Stimulated activated CD8-positive, alpha-beta memory T cell treated with anti-CD3 and anti-CD28 coated beads, Interleukin-7, amount 100 ng/mL, for 48 hours (primary cell): ENCODE measurements around the gene LEUTX.
A peak's percentile ranks its signal among the peaks of the same experiment; 100 is the strongest.

Source experiments
- DNase-seq, 2 donors: peaks; one replicate each; pipeline ENCODE4 v3.0.0-alpha.2; 2020; ENCODE audit warnings: low read depth in 1 of 2; ENCODE audit errors: extremely low read depth in 1 of 2

Gene LEUTX

DNA sequence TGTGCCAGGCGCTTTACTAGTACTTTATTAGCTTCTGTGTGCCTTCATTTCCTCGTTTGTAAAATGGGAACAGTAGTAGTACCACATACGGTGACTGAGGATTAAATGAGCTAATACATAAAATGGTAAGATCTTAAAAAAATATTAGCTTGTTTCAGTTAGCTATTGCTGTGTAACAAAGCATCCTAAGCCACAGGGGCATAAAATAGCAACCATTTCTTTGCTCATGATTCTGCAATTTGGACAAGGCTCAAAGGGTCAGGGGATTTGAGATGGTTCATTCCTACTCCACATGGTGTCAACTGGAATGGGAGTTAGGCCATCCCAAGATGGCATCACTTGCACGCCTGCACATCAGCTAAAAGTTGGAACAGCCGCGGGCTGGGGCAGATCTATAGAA lies 42.0 kb downstream of the LEUTX start:
- DNase-seq, result no peak

DNA sequence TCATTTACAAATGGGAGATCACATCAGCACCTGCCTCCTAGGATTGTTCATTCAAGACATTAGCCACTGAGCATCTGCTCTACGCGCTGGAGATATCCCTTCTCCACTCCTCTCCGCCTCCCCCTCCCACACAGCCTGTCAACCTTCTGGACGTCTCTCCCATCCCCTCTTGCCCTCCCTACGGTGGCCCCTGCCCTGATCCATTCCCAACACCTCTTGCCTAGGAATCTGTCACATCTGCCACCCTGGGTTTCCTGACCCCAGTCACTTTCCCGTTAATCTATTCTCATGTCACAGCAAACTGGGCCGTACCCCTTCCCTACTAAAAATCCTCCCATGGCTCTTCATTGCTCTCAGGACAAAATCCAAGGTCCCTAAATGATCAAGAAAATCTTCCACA lies 45.0 kb downstream of the LEUTX start:
- no peak for DNase-seq

DNA sequence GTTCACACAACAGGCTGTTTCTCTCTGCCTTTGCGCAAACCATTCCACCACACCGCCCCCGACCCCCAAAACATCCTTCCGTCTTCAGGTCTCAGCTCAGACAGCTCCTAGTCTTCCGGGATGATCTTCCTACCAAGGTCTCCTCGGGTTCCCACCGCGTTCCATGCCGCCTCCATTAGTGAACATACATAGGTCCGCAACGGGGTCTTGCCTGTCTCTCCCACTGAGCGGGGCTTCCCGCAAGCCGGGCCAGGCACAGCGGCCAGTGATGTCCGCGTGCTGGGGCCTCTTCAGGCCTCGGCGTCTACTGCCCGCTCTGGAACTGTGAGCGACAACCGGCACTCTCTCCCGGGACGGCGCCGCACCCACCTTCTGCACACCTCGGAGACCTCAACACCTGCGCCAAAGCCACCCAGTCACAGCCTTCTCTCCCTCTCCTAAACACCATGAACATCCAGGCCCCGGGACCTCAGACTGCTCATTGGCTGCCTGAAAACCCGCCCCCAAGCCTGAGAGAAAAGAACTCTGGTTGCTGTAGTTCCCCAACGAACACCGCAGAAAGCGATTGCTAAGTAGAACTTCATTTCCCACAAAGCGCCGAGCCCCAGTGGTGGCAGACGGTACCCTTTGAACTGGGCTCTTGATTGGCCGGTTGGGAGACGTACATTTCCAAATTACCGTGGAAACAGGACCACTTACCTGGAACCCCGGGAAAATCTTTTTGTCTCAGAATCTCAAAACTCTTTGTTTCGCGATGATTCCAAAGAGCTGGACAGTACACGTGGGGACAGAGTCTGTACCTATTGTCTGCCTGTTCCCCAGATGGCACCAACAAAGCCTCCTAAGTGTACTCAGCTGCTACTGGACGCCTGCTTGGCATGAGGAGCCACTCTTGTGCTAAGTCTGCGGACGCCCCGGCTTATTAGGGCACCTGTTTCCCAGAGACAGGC lies 45.8 kb downstream of the LEUTX start:
- DNase-seq, result peak; percentile 58 to 86

DNA sequence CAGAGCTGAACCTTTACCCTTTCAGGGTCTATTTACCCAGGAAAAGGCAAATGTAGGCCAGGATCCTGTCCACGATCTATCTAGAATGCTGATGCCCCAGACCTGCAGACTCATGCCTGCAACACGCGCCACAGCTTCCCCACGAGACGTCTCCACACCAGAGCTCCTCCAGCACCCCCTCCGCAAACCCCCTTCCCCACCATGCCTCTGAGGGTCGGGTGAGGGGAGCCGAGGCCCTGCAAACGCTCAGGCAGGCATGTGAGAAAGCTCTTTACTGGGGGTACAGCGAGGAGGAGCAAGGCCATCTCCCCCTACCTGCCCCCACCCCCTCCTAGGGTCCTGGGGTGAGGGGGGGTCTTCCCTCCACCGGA lies 46.4 kb downstream of the LEUTX start:
- no peak for DNase-seq

DNA sequence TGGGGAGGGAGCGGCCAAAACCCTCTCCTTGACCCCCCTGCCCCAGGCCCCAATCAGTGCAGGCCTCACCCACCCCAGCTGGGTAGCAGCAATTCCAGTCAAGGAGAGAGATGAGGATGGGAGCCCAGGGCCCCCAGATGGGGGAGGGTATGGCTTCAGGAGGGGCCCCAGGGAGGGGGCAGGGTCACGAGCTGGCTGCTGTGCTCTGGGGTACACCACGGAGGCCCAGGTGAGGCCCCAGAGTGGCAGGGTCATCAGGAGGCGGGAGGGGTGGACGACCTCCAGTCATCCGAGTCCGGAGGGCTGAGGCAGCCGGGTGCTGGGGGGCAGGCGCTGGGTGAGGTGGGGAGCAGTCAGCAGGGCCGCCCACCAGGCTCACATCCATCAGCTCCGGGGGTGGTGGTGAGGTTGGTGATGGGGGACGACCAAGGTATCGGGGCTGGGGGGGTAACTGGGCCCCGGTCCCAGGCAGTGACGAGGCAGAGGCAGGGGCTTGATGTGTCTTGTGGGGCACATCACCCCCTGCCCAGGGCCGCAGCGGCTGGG lies 47.0 kb downstream of the LEUTX start:
- no peak for DNase-seq

DNA sequence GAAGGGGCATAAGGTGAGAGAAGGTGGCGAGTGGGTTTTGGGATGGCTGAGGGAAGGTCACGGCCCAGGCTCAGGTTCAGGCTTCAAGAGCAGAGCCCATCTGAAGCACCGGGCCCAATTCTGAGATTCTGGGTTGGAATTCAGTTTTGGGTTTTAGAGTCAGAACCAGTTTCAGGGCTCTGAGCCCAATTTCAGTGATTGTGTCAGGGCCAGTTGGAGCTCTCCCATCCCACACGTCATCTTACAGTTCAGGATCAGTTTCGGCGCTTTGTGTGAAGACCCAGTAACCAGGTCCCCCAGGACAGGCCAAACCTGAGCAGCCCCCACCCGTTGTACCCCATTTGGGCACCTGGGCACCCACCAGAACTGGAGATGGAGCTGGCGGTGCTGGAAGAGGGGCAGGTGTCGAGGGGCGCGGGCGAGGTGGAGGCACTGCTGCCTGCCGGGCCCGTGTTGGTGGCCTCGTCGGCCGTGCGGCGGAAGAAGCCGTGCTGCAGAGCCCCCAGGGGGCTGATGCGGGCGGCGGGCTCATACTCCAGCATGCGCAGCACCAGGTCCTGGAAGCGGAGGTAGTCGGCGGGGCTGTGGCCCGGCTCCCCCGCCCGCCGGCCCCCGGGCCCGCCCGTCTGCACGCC lies 47.8 kb downstream of the LEUTX start:
- no peak for DNase-seq

DNA sequence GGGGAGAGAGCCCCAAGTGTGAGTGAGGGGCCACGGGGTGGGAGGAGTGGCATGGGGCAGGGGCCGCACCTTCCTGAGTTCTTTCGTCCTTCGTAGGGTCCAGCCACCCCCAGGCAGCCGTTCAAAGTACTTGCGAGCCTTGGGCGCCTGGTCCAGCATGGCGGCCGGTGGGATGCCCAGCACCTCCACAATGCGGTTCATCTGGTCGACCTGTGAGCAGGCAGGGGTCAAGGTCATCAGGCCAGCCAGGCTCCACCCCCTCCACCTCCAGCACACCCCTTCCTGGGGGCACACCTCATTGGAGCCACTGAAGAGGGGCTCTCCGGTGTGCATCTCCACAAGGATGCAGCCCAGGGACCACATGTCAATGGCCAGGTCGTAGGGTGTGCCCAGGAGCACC lies 48.6 kb downstream of the LEUTX start:
- no peak for DNase-seq

DNA sequence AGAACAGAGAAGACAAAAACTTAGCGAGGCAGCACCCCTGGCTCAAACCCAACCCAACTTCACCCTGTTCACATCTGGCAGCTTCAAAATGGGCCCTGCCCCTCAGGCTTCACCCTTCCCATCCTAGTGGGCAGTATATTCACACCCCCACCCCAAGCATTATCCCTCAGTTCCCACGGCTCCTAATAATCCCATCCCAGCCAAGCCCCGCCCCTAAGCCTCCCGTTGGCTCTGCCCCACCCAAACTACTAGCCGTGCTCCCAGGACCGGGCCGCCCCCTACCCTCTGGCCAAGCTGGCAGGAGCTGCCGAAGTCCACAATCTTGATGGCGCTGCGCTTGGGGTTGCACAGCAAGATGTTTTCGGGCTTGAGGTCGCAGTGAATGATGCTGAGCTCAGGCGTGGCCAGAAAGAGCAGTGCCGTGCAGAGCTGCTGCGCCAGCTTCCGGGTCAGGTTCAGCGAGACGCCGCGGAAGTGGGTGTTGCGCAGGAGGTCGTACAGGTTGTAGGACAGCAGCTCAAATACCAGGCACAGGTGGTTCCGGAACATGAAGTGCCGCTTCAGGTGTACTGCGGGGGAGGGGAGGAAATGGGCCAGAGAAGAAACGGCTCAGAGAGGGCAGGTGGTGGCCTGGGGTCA lies 49.5 kb downstream of the LEUTX start:
- DNase-seq, result no peak

DNA sequence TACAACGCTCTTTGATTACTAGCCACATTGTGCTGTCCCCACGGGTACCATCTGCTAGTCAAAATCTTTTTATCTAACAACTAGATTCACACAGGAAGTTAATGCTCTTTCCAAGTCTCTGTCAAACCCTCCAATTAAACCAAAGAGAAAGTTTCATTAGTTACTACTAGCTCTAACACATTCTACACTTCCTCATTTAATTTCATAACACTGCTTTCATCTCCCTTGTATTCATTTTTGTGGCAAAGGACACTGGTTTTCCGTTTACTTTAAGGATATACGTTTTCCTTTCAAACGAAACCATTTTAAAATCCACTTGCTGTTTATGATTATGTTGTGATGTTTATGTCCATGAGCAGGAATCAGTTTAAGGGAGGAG lies 50.0 kb downstream of the LEUTX start:
- no peak for DNase-seq

DNA sequence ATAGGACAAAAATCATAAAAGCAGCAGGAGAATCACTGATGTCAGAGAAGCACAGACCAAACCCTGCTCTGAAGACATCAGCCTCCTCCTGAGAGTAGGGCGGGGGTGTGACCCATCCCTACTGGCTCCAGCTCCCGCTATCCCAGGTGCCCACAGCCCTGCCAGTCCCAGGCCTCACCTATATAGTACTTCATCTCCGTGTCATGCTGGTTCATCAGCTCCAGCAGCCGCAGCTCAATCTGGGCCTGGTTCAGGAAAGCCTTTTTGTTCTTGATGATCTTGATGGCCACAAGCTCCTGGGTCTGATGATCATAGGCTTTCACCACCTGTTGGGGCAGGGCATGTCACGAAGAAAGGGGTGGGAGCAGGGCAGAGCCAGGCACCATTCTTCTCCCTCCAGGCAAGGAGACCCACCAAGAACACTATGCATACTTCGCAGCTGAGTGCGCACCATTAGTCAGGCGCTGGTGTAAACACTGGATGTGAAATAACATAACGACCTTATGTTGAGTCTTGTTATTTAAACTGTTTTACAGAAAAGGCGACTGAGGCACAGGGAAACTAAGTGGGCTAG lies 51.1 kb downstream of the LEUTX start:
- DNase-seq, result no peak

DNA sequence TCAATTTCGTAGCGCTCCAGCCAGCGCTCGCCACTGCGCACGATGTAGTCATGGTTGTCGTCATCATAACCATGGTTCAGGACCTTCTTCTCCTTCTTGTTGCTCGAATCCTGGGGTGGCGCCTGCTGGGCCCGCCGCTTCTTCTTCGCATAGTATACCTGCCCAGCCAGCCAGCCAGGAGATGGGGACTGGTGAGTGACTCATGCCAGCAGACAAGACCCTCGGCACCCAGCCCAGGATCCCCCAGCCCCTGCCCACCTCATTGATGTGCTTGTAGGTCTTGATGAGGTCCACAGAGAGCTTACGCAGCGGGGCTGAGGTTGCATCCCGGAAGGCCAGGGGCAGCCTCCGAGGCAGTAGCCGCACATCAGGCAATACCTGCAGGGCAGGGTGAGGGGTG lies 51.8 kb downstream of the LEUTX start:
- no peak for DNase-seq

DNA sequence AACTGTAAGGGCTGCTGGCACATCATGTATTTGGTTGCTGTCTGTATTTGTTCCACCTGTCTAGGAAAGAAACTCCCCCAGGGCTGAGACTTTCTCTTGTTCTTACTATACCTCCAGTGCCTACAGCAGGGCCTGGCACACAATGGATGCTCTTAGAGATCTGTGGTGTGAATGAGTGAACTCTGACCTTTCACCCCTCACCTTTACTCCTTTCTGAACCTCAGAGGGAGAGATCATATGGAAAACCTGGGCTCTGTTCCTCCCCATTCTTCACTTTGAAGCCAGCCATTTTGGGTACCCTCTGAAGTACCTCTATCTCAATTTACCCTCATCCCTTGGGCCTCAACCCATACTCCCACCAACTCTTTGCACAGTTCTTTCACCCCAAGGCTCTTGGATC lies 52.2 kb downstream of the LEUTX start:
- no peak for DNase-seq

DNA sequence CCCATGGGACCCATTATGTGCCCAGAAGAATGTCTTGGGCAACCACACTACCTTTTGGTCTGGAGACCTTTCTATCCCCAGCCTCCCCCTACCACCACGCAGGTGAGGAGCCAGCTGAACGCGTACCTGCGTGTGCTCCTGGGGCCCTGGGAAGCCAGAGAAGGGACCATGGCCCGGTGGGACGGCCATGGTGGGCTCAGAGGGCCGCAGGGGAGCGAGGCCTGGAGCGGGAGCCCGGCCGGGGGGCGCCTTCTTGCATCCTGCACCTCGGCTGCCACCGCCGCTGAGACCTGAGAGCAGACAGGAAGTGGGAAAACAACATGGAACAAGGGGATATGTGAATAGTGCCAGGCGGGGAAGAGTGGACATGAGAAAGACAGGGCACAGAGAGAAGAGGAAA lies 53.0 kb downstream of the LEUTX start:
- no peak for DNase-seq

DNA sequence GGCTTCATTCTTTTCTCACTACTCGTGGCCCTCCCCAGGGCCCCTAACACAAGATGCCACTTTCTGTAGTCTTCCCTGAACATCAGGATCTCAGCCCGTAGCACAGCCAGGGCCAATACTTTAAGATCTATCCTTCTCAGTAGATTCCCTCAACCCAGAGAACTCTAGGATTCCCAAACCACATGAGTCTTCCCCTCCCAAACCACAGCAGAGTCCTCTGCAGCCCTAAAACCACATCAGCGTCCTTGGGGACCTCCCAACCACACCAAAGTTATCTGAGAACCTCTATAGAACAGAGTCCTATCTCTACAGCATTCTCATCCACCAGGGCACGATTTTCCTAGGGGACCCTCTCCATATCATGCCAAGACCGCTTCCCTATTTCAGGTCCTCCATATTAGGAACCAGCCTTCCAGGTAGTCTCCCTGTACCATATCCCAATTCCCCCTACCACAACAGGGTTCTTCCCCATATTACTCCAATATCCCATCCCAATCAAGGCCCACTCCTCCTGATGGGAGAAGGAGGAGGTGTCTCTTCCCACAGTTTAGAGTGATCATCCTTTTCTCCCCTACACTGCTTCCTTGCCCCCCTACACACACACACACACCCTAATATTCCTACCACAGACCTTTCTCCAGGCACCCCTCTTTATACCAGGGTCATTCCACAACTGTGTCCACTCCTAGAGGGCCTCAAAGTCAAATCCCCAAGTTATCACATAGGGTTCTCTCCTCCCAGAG lies 53.9 kb downstream of the LEUTX start:
- DNase-seq, result no peak

DNA sequence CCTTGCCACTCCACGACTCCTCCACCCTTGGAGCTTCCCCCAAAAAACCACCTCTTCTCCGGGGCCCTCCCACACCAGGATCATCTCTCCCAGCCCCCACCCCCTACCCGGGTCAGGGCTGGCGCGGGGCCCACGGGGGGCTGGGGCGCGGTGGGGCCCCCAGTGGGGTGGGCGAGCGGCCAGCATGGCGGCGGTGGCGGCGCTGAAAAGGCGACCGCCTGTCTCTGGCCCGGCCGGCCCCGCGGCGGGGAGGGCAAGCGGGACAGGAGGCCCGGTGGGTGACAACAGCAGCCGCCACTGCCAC lies 54.5 kb downstream of the LEUTX start:
- no peak for DNase-seq

DNA sequence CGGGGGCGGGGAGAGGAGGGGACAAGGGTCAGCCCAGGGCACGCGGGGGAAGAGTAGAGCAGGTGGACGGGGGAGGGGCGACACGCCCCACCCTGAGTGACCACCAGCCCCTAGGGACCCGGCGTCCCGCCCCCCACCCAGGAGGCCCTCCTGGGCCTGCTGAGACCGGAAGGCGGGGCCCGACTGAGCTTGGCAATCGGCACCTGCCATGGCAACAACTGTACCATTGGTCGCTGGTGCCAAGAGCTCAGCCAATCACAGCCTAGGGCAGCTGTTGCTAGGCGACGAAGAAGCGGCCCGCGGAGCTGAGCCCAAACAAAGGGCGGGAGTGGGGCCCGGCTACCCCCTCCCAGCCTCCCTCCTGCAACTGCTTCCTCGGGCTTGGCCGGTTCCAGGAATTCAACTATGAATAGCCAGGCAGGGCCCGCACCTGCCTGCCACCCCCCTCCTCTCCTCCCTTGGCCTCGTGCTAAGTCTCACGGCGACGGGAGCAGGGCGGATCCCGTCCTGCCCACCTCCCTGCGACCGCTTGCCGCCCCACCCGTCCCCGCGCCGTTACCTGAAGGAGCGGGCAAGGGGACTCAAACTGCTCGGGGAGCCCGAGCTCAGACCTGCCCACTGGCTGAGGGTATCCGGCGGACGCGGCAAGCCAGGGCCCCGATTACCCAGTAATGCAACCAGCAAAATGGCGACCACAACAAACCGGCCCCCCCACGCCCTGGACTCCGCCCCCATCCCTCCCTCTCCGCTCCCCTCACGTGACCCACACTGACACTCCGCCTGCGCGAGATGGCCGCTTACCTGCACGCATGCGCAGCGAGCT lies 55.0 kb downstream of the LEUTX start, which contains the start of gene DYRK1B:
Gene DYRK1B, minus strand, starts transcription at position 699 of the 823 bp plus-strand sequence. CDS start 2,295 bp downstream, outside the sequence.
- peak; percentile 91 to 95 for DNase-seq

DNA sequence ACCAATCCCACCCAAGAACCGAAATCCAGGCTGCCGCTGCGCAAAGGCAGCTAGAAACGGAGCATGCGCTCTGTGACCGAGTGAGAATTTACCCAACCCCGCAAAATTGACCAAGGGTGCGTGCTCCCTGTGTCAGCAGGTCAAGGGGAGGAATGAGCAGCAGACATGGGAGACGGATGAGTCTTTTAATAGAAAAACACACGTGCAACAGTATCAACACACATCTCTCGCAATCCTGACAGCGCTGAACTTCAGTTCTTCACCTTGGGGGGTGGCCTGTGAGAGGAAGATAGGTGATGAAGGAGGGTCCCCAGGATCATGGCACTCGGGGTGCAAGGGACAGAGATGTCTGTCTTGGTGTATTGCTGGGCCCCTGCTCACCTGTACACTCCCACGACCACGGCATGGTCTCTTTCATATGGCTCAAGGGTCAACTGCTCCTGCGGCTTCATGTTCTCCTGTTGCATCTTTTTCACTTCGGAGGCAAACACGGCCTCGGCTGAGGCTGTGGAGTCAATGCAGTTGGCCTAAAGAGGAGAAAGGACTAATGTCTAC lies 55.7 kb downstream of the LEUTX start:
- no peak for DNase-seq
